GM12891 (cell line): ENCODE data around the gene RPLP1.

Experiments used
- PAX5 ChIP-seq: IDR thresholded peaks from 2 replicates; pipeline ENCODE4 v1.6.1; 2011; ENCODE audit warnings: low read length, moderate library complexity, mild to moderate bottlenecking; ENCODE audit not compliant: insufficient read depth, severe bottlenecking
- POLR2A ChIP-seq: IDR thresholded peaks from 2 replicates; pipeline ENCODE4 v1.6.1; 2011; ENCODE audit warnings: low read depth, low read length, control low read depth
- POLR2AphosphoS5 ChIP-seq: IDR thresholded peaks from 2 replicates; pipeline ENCODE4 v1.6.1; 2011; ENCODE audit warnings: low read depth, low read length, control low read depth
- POU2F2 ChIP-seq: IDR thresholded peaks from 2 replicates; pipeline ENCODE4 v1.6.1; 2011; ENCODE audit warnings: low read depth, mild to moderate bottlenecking, control low read depth, low read length, moderate library complexity
- SPI1 ChIP-seq: IDR thresholded peaks from 2 replicates; pipeline ENCODE4 v1.6.1; 2011; ENCODE audit warnings: low read depth, low read length, control low read depth
- TAF1 ChIP-seq: IDR thresholded peaks from 2 replicates; pipeline ENCODE4 v1.6.1; 2011; ENCODE audit warnings: low read depth, low read length, control low read depth

DNA sequence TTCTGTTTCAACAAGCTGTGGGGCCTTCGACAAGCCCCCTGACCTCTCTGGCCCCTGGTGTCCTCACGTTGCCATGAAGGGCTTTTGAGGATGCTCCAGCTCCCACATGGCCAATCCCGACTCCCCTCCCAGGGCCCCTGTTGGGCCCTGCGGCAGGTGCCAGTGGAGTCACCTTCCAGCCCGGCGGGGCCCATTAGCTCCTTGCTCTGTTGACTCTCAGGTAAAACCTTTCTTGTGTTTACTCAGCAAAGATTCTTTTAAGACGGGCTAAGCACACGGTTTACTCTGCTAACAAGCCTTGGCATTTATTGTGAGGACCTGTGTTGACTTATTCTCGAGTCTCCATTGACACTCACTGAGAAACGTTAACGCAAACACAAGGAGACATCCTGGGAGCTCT is 15.0 kb downstream of the RPLP1 start:
- TF ChIP-seq POLR2A (no peak), SPI1 (no peak), POLR2AphosphoS5 (no peak), TAF1 (no peak), PAX5 (no peak), POU2F2 (no peak)
